ENCODE data around the gene LMAN2L.

LMAN2L gene

DNA sequence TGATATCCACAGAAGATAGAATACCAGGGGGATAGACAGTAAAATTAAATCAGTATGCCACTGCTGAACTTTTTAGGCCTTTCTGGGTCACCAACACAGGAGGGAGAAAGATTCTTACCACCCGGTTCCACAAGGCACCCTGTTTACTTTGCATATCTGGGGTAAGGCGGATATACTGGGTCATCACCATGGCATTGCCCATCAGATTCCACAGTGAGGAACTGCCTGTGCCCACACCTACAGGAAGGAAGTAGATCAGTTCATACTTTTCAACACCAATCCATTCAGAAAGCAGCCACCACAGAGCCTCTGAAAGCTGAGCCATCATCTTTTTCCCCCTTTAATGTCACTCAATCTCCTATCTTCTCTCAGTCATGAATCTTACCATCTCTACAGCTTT is 2.0 kb downstream of the LMAN2L start:
- TF ChIP-seq CTCF (conservative IDR thresholded peaks at IDR 0.05; ENCODE audit: low read depth): no peak
- DNase-seq (ENCODE audit: low spot score): no peak
- POLR2A ChIA-PET (ENCODE audit: low non-redundant PET): no interaction called here
- no peak overlapping the region for H3K27ac ChIP-seq
- CTCF ChIA-PET: interaction anchor here (0.5 kb wide), 1 partner anchor 120 kb away, joined by 6 read pairs; no protein-coding TSS in a partner anchor

DNA sequence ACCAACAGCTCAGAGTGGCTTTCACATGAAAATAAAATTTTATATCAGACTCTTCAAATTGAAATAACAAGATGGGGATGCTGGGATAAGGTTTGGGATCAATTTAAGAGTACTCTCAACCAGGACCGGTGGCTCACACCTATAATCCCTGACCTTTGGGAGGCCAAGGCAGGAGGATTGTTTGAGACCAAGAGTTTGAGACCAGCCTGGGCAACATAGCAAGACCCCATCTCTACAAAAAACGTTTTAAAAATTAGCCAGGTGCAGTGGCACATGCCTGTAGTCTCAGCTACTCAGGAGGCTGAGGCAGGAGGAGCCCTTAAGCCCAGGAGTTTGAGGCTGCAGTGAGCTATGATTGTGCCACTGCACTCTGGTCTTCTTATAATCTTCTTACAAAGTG is 2.6 kb downstream of the LMAN2L start:
- CTCF ChIA-PET: interaction anchor here (0.6 kb wide), 1 partner anchor 42 kb away, joined by 3 read pairs; no protein-coding TSS in a partner anchor
- TF ChIP-seq CTCF (conservative IDR thresholded peaks at IDR 0.05; ENCODE audit: low read depth): no peak
- no peak for DNase-seq (ENCODE audit: low spot score)
- POLR2A ChIA-PET (ENCODE audit: low non-redundant PET): no interaction called here
- H3K27ac ChIP-seq: no peak overlapping the region

DNA sequence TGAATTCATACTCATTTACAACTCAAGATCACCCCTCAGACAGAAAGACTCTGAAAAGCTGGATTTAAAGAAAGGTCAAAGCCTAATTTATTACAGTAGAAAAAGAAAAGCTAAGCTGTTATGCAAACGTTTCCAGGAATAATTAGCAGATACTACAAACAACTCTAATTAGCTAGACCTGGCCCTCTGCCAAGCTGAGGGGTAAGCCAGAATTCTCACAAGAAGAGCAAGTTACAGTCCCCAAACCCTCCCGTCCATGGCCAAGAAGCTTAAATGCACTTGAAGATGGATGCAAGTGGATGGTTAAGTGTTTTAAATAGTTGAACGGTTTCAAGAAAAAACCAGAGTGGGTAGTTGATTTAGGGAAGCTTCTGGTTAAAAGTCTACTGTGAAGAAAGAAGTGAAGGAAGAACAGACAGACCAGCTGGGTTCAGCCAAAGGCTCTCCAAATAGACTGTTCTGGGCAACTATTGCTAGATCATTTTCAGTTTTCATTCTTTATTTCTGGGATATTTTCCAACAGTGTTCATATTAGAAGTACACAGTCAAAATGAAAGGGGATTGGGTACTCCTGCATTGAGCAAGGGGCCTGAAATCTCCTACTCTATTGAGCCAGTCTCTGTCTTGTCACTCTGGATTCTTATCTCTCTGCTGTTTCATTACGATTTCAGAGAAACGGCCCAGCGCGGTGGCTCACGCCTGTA is 4.8 kb downstream of the LMAN2L start:
- no peak overlapping the region for H3K27ac ChIP-seq
- CTCF ChIA-PET: no interaction called here
- POLR2A ChIA-PET (ENCODE audit: low non-redundant PET): no interaction called here
- no peak for TF ChIP-seq CTCF (conservative IDR thresholded peaks at IDR 0.05; ENCODE audit: low read depth)
- no peak for DNase-seq (ENCODE audit: low spot score)

DNA sequence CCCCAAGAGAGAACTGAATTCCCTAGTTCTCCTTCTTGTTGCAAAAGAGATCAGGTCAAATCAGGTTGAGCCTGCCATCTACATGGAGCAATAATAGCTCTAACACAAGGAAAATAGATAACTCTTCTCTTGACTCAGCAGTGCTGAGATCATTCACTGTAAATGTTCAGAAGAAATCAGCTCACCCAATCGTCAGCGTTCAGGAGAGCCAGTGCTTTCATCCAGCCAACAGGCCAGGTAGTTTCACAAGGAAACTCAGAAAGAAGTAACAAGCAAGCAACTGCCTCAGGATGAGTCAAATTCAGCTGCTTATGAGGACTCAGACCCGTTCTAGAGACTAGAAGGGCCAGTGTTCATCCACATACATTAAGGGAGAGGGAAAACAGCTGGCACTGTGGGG is 5.9 kb downstream of the LMAN2L start:
- no peak overlapping the region for H3K27ac ChIP-seq
- CTCF ChIA-PET: interaction anchor here (0.5 kb wide), 1 partner anchor 218 kb away, joined by 3 read pairs; no protein-coding TSS in a partner anchor
- TF ChIP-seq CTCF (conservative IDR thresholded peaks at IDR 0.05; ENCODE audit: low read depth): no peak
- POLR2A ChIA-PET (ENCODE audit: low non-redundant PET): interaction anchor here (0.6 kb wide), 1 partner anchor 80 kb away, joined by 4 read pairs; no protein-coding TSS in a partner anchor
- no peak for DNase-seq (ENCODE audit: low spot score)

DNA sequence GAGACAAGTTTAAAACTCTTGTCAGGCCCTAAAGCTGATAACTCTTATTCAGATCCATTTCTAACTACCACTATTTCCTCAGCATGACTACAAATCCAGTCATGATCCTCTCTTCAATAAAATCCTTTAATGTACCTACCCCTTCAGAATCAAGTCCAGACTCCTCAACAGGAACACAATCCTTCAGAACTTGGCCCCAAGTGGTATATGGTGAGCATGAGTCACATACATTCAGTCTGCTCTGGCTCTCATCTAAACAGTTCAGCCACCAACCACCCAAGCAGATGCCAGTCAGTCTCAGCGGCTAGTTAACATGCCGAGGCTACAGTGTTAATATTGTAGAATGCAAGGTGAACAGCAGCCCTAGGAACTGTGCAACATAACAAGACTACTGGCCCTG is 9.7 kb downstream of the LMAN2L start:
- POLR2A ChIA-PET (ENCODE audit: low non-redundant PET): no interaction called here
- DNase-seq (ENCODE audit: low spot score): peak; percentile 43
- no peak for TF ChIP-seq CTCF (conservative IDR thresholded peaks at IDR 0.05; ENCODE audit: low read depth)
- CTCF ChIA-PET: no interaction called here
- peak overlapping the region; percentile 60 for H3K27ac ChIP-seq

DNA sequence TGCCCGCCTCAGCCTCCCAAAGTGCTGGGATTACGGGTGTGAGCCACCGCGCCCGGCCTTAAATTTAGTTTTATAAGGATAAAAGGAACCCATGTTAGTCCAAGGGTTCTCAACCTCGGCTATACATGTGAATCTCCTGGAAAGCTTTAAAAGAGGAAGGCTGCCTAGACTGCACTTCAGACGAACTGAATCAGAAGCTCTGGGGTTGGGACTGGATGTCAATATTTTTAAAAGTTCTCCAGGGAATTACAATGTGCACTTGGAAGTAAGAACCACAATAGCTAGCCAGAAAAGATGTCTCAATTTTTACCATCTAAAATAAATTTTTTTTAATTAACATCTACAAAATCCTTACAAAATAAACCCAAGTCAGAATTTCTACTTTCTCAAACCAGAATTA is 10.1 kb downstream of the LMAN2L start:
- DNase-seq (ENCODE audit: low spot score): no peak
- TF ChIP-seq CTCF (conservative IDR thresholded peaks at IDR 0.05; ENCODE audit: low read depth): no peak
- H3K27ac ChIP-seq: peak overlapping the region; percentile 45; the same call in 1 of the 2 replicates
- CTCF ChIA-PET: interaction anchor here (1.0 kb wide), 1 partner anchor 70 kb away, joined by 3 read pairs; no protein-coding TSS in a partner anchor
- POLR2A ChIA-PET (ENCODE audit: low non-redundant PET): no interaction called here
